Measurements from ENCODE around the gene GDPD2.
"Not testable (repeated sequence)": the region's sequence is repeated elsewhere in the genome, so short reads cannot be mapped to it uniquely, and the experiment has no call there.

Gene GDPD2, protein sequence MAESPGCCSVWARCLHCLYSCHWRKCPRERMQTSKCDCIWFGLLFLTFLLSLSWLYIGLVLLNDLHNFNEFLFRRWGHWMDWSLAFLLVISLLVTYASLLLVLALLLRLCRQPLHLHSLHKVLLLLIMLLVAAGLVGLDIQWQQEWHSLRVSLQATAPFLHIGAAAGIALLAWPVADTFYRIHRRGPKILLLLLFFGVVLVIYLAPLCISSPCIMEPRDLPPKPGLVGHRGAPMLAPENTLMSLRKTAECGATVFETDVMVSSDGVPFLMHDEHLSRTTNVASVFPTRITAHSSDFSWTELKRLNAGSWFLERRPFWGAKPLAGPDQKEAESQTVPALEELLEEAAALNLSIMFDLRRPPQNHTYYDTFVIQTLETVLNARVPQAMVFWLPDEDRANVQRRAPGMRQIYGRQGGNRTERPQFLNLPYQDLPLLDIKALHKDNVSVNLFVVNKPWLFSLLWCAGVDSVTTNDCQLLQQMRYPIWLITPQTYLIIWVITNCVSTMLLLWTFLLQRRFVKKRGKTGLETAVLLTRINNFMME

DNA sequence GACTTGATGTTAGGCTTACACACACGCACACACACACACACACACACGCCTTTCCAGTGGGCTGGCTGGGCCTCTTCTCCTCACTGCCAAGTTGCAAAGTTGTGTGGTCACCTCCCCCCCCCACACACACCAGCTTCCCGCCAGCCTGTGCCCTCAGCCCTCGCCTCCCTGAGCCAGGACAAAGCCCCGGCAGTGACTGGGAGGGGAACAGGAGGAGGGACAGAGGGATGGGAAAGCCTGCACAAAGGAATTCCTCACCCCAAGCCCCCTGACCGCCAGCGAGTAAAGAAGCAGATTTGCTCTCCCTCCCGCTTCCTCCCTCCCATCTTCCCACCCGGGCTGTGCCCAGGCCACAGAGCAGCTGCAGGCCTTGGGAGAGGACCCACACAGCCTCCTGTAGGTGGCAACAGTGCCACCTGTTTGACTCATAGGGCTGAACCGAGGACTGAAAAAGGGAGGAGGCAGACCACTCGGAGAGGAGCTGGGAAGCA is at the start of gene GDPD2:
GDPD2 (plus strand) TSS at position 464 of the 491 bp plus-strand sequence. CDS start 1,671 bp downstream, outside the sequence.
- H3K4me3 ChIP-seq (ENCODE audit: low read depth, low read length): peak within 1 kb of the TSS; percentile 9

DNA sequence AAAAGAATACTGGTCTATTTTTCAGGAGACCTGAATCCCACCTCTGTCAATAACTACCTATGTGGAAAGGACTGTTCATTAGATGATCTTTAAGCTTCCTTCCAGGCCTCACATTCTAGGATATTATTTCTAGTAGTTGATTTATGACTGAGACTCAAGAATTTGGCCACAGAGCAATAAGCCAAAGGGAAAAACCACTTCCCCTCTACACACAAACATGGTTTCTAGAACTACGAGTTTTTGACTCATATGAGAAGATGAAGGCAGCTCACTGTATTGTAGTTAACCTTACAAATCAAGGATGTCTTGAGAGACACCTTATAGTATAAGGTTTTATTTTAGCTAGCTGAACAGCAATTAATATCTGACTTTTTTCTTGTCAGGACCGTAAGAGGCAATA is 36.9 kb upstream of the GDPD2 start:
- no peak overlapping the region for H3K4me3 ChIP-seq (ENCODE audit: low read depth, low read length)

DNA sequence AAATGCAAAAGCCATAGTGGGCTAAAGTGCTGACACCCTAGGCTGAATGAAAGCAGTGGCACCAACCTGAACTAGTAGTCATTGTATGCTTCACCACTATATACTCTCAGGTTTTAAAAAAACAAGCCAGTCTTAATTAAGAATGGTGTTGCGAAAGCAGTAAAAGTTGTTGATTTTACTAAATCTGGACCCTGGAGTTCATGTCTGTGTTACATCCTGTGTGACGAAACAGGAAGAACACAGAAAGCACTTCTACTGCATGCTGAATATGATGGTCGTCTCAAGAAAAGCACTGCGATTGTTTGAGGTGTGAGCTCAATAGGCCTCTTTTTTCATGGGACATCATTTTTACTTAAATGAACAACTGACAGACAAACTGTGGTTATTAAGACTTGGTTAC is 24.2 kb upstream of the GDPD2 start:
- no peak overlapping the region for H3K4me3 ChIP-seq (ENCODE audit: low read depth, low read length)

DNA sequence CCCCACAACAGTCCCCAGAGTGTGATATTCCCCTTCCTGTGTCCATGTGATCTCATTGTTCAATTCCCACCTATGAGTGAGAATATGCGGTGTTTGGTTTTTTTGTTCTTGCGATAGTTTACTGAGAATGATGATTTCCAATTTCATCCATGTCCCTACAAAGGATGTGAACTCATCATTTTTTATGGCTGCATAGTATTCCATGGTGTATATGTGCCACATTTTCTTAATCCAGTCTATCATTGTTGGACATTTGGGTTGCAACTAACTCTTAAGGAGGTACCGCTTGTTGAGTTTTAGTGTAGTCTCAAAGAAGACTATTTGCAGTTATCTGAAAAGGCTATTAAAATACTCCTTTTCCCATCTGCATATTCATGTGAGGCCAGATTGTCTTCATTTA is 22.9 kb upstream of the GDPD2 start:
- H3K4me3 ChIP-seq (ENCODE audit: low read depth, low read length): not testable (repeated sequence)

DNA sequence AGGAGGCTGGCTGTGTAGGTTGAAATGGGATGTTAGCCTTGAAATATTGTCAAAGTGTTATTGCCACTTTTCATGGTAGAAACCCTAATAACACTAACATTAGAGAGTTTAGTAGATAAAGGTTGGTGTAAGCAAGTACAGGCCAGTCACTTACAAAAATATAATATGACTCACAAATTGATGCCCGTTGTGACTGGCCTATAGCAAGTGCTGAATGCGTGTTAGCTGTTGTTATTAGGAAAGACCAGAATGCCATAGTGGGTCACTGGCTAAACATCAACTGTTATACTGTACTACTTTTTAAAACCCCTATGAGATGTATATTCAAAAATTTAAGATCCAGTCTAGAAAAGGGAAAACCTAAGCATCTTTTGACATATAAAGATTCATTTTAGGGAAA is 20.4 kb upstream of the GDPD2 start:
- H3K4me3 ChIP-seq (ENCODE audit: low read depth, low read length): no peak overlapping the region

DNA sequence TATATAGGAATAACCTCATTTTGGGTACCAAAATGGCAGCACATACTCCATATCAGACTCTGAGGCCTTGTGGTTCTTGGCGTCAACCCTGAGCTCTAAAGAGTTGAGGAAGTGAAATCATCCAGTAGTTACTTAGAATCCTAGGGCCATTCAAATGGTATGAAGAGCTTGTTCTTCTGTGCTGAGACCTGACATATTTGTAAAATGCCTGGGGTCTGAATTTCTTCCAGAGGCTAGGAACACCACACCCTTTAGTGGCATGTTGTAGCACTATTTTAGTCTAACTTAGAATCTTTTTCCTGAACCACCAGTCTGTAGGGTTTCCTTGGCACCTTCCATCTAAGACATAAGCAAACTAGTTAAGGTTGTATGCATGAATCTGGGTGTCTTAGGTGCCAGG is 18.1 kb upstream of the GDPD2 start:
- no peak overlapping the region for H3K4me3 ChIP-seq (ENCODE audit: low read depth, low read length)

DNA sequence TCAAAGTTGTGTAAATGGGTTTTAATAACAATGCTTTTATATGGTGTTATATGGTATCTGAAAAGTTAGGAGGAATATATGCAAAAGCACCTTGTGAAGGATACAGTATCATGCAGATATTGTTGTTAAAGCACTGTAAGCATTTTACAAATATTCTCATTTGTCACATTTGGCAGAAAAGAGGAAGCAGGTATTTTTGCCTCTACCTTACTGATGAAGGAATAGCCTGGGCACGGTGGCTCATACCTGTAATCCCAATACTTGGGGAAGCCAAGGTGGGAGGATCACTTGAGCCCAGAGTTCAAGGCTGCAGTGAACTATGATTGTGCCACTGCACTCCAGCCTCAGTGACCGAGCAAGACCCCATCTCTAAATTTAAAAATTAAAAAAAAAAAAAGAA is 12.2 kb upstream of the GDPD2 start:
- H3K4me3 ChIP-seq (ENCODE audit: low read depth, low read length): no peak overlapping the region

DNA sequence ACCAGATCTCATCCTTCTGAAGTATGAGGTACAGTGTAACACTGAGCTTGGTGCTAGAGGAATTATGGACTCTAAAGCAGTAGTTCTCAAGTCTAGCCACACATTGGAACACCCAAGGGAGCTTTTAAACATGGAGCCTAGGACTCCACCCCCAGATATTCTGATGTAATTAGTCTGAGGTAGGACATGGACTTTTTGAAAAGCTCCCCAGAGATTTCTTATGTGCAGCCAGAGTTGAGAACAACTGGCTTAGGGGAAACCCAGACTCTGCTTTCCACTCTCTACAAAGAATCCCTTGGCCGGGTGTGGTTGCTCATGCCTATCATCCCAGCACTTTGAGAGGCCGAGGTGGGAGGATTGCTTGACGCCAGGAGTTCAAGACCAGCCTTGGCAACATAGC is 11.6 kb upstream of the GDPD2 start:
- H3K4me3 ChIP-seq (ENCODE audit: low read depth, low read length): no peak overlapping the region

DNA sequence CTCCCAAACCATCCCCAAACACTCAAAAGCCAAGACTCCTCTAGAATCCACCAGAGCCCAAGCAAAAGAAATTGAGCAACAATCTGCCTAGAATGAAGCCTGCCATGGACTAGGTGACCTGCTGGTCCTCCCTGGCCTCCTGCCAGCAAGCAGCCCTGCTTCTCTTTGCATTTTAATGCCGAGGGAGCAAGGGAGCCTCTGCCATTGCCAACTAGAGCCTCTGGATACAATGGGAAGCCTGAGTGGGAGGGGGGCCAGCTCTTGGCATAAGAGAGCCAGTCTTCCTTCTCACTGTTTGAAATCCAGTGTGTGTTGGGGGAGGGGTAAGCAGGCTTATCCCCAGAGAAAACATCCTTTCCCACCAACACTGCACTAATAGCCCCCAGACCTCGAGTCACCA is 1.5 kb upstream of the GDPD2 start:
- H3K4me3 ChIP-seq (ENCODE audit: low read depth, low read length): no peak overlapping the region

DNA sequence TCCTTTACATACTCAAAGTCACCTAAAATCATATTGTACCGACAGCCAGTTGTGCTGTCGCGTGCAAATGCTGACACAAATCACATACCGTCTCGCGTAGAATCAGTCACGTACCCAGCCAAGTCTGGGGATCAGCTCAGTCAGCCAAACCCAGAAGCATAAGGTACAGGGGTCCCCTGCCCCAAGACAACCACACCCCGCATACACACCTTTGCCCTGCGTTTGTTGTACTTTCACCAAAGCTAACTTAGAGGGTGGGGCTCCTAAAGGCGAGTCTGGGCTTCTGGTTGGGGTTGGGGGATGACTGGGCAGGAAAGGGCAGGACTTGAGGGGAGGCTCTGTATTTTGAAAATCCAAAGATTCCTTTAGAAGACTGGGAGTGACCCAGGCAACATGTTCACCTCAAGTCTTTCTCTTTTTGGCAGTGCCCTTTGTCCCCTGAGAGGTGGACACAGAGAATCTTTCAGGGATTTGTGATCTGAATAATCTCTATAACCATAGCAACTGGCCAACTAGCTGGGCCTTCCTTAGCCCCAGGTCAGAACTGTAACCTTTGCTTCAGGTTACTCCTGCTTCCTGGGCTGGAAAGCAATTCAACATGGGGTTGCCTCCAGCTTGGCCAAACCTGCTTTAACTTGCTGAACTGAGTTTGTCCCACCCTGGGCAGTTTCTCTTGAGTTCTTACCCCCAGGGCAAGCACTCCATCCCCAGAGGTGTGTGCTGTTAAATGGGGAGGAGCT is 992 bp downstream of the GDPD2 start:
- H3K4me3 ChIP-seq (ENCODE audit: low read depth, low read length): peak overlapping the region; percentile 9

DNA sequence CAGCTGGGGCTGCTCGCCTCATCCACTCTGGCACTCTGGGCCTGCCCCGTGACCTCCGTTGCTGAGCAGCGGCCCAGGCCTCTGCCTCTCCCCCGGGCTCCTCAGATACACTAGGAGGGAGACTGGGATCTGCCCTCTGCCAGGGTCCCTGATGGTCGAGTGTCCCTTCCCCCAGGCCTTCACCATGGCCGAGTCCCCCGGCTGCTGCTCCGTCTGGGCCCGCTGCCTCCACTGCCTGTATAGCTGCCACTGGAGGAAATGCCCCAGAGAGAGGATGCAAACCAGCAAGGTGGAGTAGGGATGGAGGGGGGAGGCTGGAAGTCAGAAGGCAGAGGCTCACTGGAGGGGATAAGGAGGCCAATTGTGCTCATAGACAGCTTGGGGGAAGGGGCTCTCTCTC is 1.7 kb downstream of the GDPD2 start:
- H3K4me3 ChIP-seq (ENCODE audit: low read depth, low read length): no peak overlapping the region

DNA sequence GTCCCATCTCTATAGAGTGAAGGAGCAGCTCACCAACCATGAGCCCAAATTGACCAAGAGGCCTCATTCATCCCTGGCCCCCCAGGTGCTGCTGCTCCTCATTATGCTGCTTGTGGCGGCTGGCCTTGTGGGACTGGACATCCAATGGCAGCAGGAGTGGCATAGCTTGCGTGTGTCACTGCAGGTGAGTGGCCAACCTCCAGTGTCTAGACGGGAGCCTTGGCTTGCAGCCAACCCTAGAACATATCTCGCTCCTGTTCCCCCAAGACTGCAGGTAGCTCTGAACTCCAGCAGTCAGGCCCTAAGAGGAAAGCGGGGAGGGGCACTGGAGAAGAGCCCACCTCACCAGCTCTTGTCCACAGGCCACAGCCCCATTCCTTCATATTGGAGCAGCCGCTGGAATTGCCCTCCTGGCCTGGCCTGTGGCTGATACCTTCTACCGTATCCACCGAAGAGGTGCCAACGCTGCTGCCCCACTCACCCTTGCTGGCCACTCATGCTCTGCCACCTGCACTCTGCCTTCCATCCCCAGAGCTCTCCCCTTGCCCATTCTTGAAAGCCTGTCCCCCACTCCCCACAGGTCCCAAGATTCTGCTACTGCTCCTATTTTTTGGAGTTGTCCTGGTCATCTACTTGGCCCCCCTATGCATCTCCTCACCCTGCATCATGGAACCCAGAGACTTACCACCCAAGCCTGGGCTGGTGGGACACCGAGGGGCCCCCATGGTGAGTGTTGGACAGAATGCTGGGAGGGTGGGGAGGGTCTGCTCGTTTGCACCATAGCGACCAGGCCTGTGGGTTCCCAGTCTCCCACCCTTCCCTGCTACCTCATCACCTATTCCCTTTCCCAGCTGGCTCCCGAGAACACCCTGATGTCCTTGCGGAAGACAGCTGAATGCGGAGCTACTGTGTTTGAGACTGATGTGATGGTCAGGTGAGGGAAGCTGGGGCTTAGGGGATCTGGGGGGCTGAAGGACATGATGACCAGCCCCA is 3.5 kb downstream of the GDPD2 start:
- no peak overlapping the region for H3K4me3 ChIP-seq (ENCODE audit: low read depth, low read length)

DNA sequence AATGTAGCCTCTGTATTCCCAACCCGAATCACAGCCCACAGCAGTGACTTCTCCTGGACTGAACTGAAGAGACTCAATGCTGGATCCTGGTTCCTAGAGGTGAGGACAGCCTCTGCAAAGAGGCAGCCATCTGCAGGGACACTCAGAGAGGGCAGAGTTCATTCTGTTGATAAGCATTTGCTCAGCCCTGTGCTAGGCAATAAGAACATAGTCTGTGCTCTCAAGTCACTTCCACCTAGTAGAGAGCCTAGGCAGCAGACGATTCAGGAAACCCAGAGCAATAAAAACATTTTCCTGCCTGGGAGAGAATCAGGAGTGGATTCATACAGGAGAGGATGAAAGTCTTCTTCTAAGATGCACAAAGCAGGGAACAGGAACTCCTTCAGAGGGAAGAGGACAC is 4.3 kb downstream of the GDPD2 start:
- no peak overlapping the region for H3K4me3 ChIP-seq (ENCODE audit: low read depth, low read length)

DNA sequence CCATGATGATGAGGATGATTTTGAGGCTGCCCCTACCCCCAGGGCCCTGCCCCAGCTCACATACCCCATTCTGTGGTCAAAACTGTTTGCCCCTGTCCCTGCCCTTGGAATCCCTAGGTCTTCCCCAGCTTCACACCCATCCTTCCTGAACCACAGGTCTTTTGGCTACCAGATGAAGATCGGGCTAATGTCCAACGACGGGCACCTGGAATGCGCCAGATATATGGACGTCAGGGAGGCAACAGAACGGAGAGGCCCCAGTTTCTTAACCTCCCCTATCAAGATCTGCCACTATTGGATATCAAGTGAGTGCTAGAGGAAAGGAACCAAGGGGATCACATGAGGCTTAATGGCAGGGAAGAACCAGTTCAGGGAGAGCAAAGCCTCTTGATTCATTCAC is 6.6 kb downstream of the GDPD2 start:
- H3K4me3 ChIP-seq (ENCODE audit: low read depth, low read length): no peak overlapping the region

DNA sequence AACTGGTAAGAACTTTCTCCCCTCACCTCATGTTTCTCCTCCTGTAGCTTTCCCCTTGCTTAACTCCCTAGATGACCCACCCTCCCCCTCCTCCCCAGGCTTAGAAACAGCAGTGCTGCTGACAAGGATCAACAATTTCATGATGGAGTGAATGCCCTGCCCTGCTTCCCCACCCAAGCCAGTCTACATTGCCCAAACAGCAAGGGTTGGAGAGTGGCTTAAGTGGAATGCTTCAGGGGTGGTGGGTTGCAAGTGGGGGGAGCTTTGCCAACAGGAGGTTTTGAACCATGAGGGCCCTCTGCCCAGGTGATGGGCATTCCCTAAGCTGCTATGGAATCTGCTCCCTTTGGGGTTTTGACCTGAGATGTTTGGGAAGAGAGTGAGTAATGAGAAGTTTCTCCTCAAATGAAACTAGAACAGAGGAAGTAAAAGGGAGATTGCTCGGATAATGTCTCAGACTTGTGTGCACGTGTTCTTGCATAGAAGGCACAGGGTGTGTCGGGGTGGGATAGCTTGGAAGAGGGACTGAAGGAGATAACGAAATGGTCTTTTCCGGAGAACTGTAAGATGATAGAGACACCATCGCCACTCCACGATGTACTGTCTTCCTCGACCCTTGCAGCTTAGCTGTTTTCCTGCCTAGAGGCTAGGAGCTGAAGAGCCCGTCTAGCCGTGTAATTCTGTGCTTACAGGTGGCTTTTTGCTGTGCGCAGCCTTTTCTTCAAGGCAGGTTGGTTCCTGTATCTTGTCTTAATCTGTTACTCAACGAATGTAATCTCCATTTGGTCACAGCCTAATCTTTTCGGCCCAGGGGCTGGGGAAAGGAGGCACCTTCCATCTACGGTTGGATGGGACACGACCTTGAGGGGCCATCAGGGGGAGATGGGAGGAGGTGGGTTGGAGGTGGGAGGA is 10.1 kb downstream of the GDPD2 start:
- H3K4me3 ChIP-seq (ENCODE audit: low read depth, low read length): no peak overlapping the region

DNA sequence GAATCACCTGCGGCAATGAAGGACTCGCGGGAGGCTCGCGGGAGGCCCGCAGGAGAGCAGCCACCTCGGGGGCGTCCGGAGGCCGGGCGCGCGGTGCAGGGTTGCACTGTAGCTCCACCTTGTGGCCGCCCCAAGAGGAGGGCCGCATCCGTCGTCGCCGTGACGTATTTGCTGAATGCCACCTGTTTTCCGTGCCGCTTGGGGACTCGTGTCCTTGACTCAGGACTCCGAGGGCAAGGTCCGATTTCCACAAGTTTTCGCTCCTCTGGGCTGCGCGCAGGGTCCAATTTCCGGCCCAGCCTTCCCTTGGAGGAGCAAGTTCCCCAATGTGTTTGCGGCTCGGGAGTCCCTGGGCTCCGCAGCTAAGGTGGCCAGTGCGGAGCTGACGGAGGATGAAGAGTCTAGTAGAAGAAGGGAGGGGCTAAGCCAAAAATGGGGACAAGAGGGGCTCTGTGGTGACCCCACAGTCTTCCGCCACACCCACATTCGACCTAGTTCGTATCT is 10.8 kb downstream of the GDPD2 start:
- H3K4me3 ChIP-seq (ENCODE audit: low read depth, low read length): peak overlapping the region; percentile 72

DNA sequence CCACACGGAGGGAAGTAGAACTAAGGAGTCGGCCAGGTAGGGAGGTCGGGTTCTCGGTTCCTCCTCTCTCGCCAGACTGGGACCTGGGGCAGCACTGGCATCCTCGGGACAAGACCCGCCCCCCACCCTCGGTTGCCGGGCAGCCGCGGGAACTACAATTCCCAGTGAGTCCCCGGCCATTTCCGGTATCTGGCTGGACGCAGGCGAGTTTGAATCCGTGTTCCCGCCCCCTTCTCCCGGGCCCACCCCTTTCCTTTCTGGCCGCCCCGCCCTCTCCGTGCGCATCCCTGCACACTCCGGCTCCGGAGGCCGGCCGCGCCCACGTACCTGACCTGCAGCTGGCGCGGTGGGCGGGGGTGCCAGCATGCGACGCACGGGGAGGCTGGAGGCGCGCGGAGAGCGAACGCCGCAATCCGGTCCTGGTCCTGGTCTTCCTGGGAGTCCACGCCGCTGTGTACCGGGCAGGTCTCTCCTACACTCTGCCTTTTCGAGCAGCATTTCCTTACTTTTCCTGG is 11.3 kb downstream of the GDPD2 start:
- peak overlapping the region; percentile 72 for H3K4me3 ChIP-seq (ENCODE audit: low read depth, low read length)

DNA sequence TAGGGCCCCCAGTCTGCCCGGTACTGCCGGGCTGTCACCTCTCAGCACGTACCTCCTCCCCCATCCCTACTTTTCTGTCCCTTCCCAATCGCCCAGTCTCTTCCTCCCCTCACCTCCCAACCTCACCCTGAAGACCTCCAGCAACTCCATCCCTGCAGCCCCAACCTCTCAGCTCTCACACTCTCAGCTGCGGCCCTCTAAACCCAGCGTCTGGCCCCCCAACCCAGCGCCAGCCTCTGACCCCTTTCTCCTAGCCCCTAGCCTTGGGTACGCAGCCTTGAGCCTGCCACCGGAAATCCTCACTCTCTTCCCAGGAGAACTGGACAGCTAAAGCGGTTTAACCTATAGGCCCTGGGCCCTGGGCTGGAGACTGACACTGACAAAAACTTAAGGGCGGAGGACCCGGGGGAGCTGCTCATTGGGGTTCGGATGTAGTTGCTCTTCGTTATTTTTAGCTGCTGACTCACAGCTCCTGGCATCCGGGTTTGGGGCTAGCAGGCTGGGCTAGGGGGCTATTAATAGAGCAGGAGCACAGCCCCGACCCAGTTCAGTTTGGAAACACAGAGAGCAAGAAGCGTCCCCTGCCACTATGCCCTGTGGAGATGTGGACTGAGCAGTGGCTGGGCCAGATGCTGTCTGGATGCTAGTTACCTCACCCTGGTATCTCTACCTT is 11.9 kb downstream of the GDPD2 start:
- H3K4me3 ChIP-seq (ENCODE audit: low read depth, low read length): peak overlapping the region; percentile 61

DNA sequence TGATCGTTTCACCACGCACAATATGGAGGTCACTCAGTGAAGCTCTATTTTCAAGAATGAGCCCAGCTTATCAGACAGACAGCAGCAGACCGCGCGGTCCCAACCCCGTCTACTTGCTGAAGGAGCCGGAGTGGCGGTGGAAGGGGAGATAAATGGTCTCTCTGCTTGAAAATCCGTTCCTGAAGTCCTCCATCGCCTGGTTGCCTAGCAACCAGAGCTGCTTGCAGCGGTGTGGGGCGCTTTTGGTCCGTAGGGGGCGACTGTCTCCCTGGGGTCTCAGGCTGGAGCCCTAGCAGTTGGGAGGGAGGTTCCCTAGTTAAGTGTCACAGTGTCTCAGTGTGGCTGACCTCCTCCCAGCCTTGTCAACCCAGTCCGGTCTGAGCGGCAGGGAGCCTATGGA is 13.2 kb downstream of the GDPD2 start:
- H3K4me3 ChIP-seq (ENCODE audit: low read depth, low read length): no peak overlapping the region

All from iPS-11a (cell line).